ENCODE results near the gene BLOC1S1.

DNA sequence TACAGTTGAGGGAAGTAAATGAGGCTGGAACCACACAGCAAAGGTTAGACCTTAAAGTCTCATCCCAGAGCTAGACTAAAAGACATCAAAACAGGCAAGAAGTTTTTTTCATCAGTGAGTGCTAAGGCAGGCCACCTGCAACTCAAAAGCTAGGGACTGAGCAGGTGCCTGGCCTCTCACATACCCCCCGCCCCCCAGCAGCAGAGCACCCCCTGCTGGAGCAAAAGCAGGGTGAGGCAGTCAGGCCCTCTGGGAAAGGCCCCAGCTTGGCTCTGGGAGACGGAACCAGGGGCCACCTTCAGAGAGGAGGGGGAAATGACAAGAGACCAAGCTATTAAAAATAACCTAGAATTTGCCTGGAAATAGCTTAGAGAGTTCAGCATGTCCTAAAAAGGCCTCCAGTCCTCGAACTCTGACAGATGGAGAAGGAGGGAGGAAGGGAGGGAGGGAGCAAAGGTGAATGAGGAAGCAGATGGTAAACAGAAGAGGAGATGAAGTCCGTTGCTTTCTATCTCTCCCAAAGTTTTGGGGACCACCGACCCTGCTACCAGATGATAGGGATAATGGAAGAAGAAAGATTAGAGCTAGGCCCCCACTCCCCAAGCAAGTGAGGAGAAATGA, 10.0 kb upstream of the BLOC1S1 start:
- TF ChIP-seq, protein P1, sequence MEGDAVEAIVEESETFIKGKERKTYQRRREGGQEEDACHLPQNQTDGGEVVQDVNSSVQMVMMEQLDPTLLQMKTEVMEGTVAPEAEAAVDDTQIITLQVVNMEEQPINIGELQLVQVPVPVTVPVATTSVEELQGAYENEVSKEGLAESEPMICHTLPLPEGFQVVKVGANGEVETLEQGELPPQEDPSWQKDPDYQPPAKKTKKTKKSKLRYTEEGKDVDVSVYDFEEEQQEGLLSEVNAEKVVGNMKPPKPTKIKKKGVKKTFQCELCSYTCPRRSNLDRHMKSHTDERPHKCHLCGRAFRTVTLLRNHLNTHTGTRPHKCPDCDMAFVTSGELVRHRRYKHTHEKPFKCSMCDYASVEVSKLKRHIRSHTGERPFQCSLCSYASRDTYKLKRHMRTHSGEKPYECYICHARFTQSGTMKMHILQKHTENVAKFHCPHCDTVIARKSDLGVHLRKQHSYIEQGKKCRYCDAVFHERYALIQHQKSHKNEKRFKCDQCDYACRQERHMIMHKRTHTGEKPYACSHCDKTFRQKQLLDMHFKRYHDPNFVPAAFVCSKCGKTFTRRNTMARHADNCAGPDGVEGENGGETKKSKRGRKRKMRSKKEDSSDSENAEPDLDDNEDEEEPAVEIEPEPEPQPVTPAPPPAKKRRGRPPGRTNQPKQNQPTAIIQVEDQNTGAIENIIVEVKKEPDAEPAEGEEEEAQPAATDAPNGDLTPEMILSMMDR (conservative IDR thresholded peaks at IDR 0.05; ENCODE audit: low read length), result peak; percentile 85
- no peak for TF ChIP-seq EZH2phosphoT487 (IDR thresholded peaks at IDR 0.05; ENCODE audit: borderline replicate concordance, low read depth, low read length)

All from OCI-LY7 (cell line).